WERI-Rb-1 (cell line): Measurements from ENCODE around the gene RALBP1.

Experiments used
- DNase-seq: peaks from one replicate; pipeline ENCODE4 v3.0.0-alpha.2; 2020
- H3K27ac ChIP-seq: fragments of 250-450 bp; sonication (Bioruptor Pico); 2 replicates; pipeline ENCODE4 v1.5.1; 2020; ENCODE audit warnings: mild to moderate bottlenecking, moderate library complexity
- H3K27me3 ChIP-seq: fragments of 250-450 bp; sonication (Bioruptor Pico); 2 replicates; pipeline ENCODE4 v1.5.1; 2021; ENCODE audit warnings: mild to moderate bottlenecking, low read depth, moderate library complexity; ENCODE audit not compliant: insufficient read depth, severe bottlenecking
- H3K36me3 ChIP-seq: fragments of 250-450 bp; sonication (Bioruptor Pico); 2 replicates; pipeline ENCODE4 v1.5.1; 2020; ENCODE audit warnings: mild to moderate bottlenecking, moderate library complexity
- H3K4me3 ChIP-seq: 2 replicates; pipeline ENCODE4 v1.5.1; 2011; ENCODE audit warnings: low read depth, mild to moderate bottlenecking, control low read depth, low read length
- H3K9me3 ChIP-seq: fragments of 250-450 bp; sonication (Bioruptor Pico); 2 replicates; pipeline ENCODE4 v1.5.1; 2021; ENCODE audit warnings: mild to moderate bottlenecking, moderate library complexity; ENCODE audit not compliant: severe bottlenecking
- TF ChIP-seq, protein P1 (sequence below): IDR thresholded peaks from 2 replicates; pipeline ENCODE4 v1.5.1; 2011; ENCODE audit warnings: low read depth, mild to moderate bottlenecking, control low read depth, inconsistent platforms, low read length

Gene RALBP1

DNA sequence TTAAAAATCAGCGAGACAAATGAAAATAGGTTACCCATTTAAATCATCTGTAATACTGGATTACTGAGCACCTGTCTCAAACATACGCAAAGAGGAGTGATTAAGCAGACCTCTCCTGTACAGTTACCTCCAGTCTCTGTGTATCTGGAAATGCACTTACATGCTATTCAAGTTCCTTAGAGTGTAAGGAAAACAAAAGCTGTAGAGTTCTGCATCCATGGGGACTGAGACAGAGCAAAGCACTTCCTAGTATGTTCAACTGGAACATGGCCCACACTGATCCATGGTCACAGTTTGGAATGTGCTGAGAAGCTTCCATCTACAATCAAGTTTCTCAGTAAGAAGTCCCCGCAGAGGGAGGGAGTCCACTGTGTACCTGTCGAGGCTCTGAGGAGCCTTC is 75.1 kb downstream of the RALBP1 start:
- no peak overlapping the region for H3K4me3 ChIP-seq
- no peak for DNase-seq
- TF ChIP-seq, protein P1, sequence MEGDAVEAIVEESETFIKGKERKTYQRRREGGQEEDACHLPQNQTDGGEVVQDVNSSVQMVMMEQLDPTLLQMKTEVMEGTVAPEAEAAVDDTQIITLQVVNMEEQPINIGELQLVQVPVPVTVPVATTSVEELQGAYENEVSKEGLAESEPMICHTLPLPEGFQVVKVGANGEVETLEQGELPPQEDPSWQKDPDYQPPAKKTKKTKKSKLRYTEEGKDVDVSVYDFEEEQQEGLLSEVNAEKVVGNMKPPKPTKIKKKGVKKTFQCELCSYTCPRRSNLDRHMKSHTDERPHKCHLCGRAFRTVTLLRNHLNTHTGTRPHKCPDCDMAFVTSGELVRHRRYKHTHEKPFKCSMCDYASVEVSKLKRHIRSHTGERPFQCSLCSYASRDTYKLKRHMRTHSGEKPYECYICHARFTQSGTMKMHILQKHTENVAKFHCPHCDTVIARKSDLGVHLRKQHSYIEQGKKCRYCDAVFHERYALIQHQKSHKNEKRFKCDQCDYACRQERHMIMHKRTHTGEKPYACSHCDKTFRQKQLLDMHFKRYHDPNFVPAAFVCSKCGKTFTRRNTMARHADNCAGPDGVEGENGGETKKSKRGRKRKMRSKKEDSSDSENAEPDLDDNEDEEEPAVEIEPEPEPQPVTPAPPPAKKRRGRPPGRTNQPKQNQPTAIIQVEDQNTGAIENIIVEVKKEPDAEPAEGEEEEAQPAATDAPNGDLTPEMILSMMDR, result no peak
- peaks cover 79% of the 10 kb centered on the region for H3K36me3 ChIP-seq
- no peaks in the 10 kb centered on the region for H3K27me3 ChIP-seq
- no peak overlapping the region for H3K27ac ChIP-seq
- H3K9me3 ChIP-seq, result peaks cover 5% of the 10 kb centered on the region

- Histone ChIP-seq H3K36me3 (peaks cover 86% of the 10 kb centered on the region), H3K4me3 (no peak overlapping the region), H3K27me3 (no peaks in the 10 kb centered on the region), H3K27ac (no peak overlapping the region), H3K9me3 (peaks cover 5% of the 10 kb centered on the region)
- TF ChIP-seq, protein P1, result no peak
- DNase-seq, result no peak
Measured at GRCh38 chr18:9552191-9552590, 76.9 kb downstream of the RALBP1 start.

DNA sequence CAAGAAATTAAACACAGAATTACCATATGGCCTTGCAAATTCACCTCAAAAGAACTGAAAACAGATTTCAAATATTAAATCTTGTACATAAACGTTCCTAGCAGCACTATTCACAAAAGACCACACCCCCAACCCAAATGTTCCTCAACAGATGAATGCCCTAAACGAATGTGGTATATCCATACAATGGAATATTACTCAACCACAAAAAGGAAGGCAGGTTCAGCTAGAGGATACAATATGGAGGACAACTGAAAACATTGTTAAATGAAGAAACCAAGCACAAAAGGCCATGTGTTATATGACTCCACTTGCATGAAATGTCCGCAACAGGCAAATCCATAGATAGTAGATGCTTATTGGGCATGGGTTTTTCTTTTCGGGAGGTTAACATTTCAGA is 77.3 kb downstream of the RALBP1 start:
- peaks cover 5% of the 10 kb centered on the region for H3K9me3 ChIP-seq
- no peak overlapping the region for H3K4me3 ChIP-seq
- no peak overlapping the region for H3K27ac ChIP-seq

DNA sequence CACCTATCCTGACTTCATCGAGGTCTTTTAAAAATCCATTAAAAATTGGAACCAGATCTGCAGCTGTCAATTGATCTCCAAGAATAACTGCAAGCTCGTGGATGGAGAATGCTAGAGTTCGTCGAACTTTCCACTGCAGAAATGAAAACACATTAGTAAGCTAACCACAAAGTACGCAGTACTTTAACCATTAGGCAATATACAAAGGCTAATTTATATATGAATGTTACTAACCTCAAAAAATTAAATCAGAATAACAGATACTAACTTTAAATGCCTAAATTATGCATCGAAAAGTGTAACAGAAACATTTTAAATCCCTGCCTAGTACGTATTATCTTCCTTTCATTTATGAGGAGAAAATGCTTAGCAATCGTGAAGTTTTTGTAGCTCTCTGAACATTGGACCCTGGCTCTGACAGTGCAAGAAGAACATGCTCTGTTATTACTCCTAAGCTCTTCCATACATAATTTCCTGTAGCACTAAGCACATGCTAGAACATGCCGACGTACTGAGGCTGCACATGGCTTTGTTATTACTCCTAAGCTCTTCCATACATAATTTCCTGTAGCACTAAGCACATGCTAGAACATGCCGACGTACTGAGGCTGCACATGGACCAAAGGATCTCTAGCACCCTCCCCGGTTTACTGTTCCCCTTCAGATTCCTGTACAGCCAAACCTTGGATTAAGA is 82.1 kb downstream of the RALBP1 start:
- DNase-seq, result no peak
- Histone ChIP-seq H3K27me3 (no peaks in the 10 kb centered on the region), H3K36me3 (peaks cover 85% of the 10 kb centered on the region), H3K9me3 (peaks cover 5% of the 10 kb centered on the region), H3K27ac (no peak overlapping the region), H3K4me3 (no peak overlapping the region)
- TF ChIP-seq, protein P1, result no peak

More for the DNA sequence above, 77.3 kb downstream of the RALBP1 start:
- Histone ChIP-seq H3K27me3 (no peaks in the 10 kb centered on the region), H3K36me3 (peaks cover 86% of the 10 kb centered on the region)
- TF ChIP-seq, protein P1, result no peak
- no peak for DNase-seq

DNA sequence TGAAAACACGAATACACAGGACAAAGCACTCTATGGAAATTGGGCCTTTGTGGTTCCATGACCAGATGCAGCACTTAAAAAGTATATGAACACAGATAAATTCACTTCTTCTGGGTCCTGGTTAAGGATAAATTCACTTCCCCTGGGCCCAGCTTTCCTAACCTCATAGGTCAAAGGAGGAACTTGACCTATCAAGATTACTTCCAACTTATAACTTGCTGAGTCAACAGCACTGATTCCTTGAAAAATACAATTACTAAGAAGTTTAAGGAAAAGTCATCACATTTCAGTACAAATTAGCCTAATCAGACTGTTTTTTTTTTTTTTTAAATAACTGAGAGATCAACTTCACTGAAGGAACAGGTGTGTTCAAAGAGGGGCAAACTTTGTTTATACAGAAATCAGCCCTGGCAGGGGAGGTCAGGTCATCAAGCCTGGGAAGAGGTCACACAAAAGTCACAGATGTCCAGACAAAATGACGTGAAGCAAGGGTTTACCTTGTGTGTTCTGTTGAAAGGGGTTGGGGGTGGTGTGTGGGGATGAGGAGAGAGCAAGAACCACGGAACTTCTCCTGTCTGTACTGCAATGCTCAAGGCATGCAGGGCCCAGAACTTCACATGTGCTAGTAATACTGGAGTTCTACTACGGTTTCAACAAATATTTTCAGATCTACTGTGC is 83.2 kb downstream of the RALBP1 start:
- Histone ChIP-seq H3K36me3 (peaks cover 85% of the 10 kb centered on the region), H3K4me3 (no peak overlapping the region), H3K27ac (no peak overlapping the region), H3K9me3 (no peaks in the 10 kb centered on the region), H3K27me3 (no peaks in the 10 kb centered on the region)
- TF ChIP-seq, protein P1, result no peak
- no peak for DNase-seq
